ENCODE results near the gene FCER2.

FCER2 gene

GRCh38 chr19:7732045-7732444 is 30.1 kb upstream of the FCER2 start, which contains the start of gene CLEC4G:
TSS of gene CLEC4G (minus strand) at chr19:7732110. CDS start at chr19:7732102, 8 bp downstream.
- Histone ChIP-seq H3K27me3 (ENCODE audit: control insufficient read depth, insufficient read depth, low read length) (peaks cover 4% of the 10 kb centered on the region; the same call in 1 of the 2 replicates), H3K27ac (ENCODE audit: low read length) (no peak within 1 kb of the TSS), H3K4me3 (ENCODE audit: low read length) (no peak within 1 kb of the TSS; the same call in 1 of the 2 replicates), H3K36me3 (ENCODE audit: control insufficient read depth, insufficient read depth, low read length) (no peaks in the 10 kb centered on the region), H3K9me3 (ENCODE audit: control insufficient read depth, insufficient read depth, low read length) (no peaks in the 10 kb centered on the region), H3K4me1 (ENCODE audit: control insufficient read depth, insufficient read depth, low read length) (peaks cover 1% of the 10 kb centered on the region; the same call in 1 of the 2 replicates)
- WGBS (ENCODE audit: insufficient coverage, insufficient read length): no CpG with 5 or more reads among the region's 9 CpGs
- no peak for DNase-seq (ENCODE audit: low read depth, low spot score)

- no CpG with 5 or more reads among the region's 5 CpGs for WGBS (ENCODE audit: insufficient coverage, insufficient read length)
- Histone ChIP-seq H3K27ac (ENCODE audit: low read length) (no peak overlapping the region), H3K27me3 (ENCODE audit: control insufficient read depth, insufficient read depth, low read length) (peaks cover 4% of the 10 kb centered on the region; the same call in 1 of the 2 replicates), H3K9me3 (ENCODE audit: control insufficient read depth, insufficient read depth, low read length) (no peaks in the 10 kb centered on the region), H3K4me3 (ENCODE audit: low read length) (no peak overlapping the region), H3K4me1 (ENCODE audit: control insufficient read depth, insufficient read depth, low read length) (peaks cover 1% of the 10 kb centered on the region; the same call in 1 of the 2 replicates), H3K36me3 (ENCODE audit: control insufficient read depth, insufficient read depth, low read length) (no peaks in the 10 kb centered on the region)
- no peak for DNase-seq (ENCODE audit: low read depth, low spot score)
Measured at GRCh38 chr19:7731615-7732014, 29.7 kb upstream of the FCER2 start.

GRCh38 chr19:7731218-7731595 is 29.3 kb upstream of the FCER2 start:
- Histone ChIP-seq H3K36me3 (ENCODE audit: control insufficient read depth, insufficient read depth, low read length) (no peaks in the 10 kb centered on the region), H3K4me3 (ENCODE audit: low read length) (no peak overlapping the region), H3K27ac (ENCODE audit: low read length) (no peak overlapping the region), H3K4me1 (ENCODE audit: control insufficient read depth, insufficient read depth, low read length) (peaks cover 1% of the 10 kb centered on the region; the same call in 1 of the 2 replicates), H3K9me3 (ENCODE audit: control insufficient read depth, insufficient read depth, low read length) (no peaks in the 10 kb centered on the region), H3K27me3 (ENCODE audit: control insufficient read depth, insufficient read depth, low read length) (peaks cover 4% of the 10 kb centered on the region; the same call in 1 of the 2 replicates)
- no CpG with 5 or more reads among the region's 39 CpGs for WGBS (ENCODE audit: insufficient coverage, insufficient read length)
- DNase-seq (ENCODE audit: low read depth, low spot score): no peak

- Histone ChIP-seq H3K4me1 (ENCODE audit: control insufficient read depth, insufficient read depth, low read length) (peaks cover 1% of the 10 kb centered on the region; the same call in 1 of the 2 replicates), H3K27me3 (ENCODE audit: control insufficient read depth, insufficient read depth, low read length) (peaks cover 4% of the 10 kb centered on the region; the same call in 1 of the 2 replicates), H3K4me3 (ENCODE audit: low read length) (peak overlapping the region; percentile 14; the same call in 1 of the 2 replicates), H3K27ac (ENCODE audit: low read length) (no peak overlapping the region), H3K36me3 (ENCODE audit: control insufficient read depth, insufficient read depth, low read length) (no peaks in the 10 kb centered on the region), H3K9me3 (ENCODE audit: control insufficient read depth, insufficient read depth, low read length) (no peaks in the 10 kb centered on the region)
- no peak for DNase-seq (ENCODE audit: low read depth, low spot score)
- WGBS (ENCODE audit: insufficient coverage, insufficient read length): no CpG with 5 or more reads among the region's 78 CpGs
Measured at GRCh38 chr19:7730286-7731217, 28.6 kb upstream of the FCER2 start.

GRCh38 chr19:7729831-7730285 is 27.9 kb upstream of the FCER2 start:
- peaks cover 4% of the 10 kb centered on the region; the same call in 1 of the 2 replicates for H3K27me3 ChIP-seq (ENCODE audit: control insufficient read depth, insufficient read depth, low read length)
- DNase-seq (ENCODE audit: low read depth, low spot score): no peak
- no peaks in the 10 kb centered on the region for H3K36me3 ChIP-seq (ENCODE audit: control insufficient read depth, insufficient read depth, low read length)
- no peak overlapping the region for H3K27ac ChIP-seq (ENCODE audit: low read length)
- peak overlapping the region; percentile 14; the same call in 1 of the 2 replicates for H3K4me3 ChIP-seq (ENCODE audit: low read length)
- no CpG with 5 or more reads among the region's 34 CpGs for WGBS (ENCODE audit: insufficient coverage, insufficient read length)
- peaks cover 1% of the 10 kb centered on the region; the same call in 1 of the 2 replicates for H3K4me1 ChIP-seq (ENCODE audit: control insufficient read depth, insufficient read depth, low read length)
- no peaks in the 10 kb centered on the region for H3K9me3 ChIP-seq (ENCODE audit: control insufficient read depth, insufficient read depth, low read length)

- no peak for DNase-seq (ENCODE audit: low read depth, low spot score)
- no CpG with 5 or more reads among the region's 16 CpGs for whole genome bisulfite sequencing (ENCODE audit: insufficient coverage, insufficient read length)
- Histone ChIP-seq H3K27ac (ENCODE audit: low read length) (no peak overlapping the region), H3K27me3 (ENCODE audit: control insufficient read depth, insufficient read depth, low read length) (peaks cover 4% of the 10 kb centered on the region; the same call in 1 of the 2 replicates), H3K4me3 (ENCODE audit: low read length) (no peak overlapping the region), H3K36me3 (ENCODE audit: control insufficient read depth, insufficient read depth, low read length) (no peaks in the 10 kb centered on the region), H3K9me3 (ENCODE audit: control insufficient read depth, insufficient read depth, low read length) (no peaks in the 10 kb centered on the region), H3K4me1 (ENCODE audit: control insufficient read depth, insufficient read depth, low read length) (peaks cover 1% of the 10 kb centered on the region; the same call in 1 of the 2 replicates)
Measured at GRCh38 chr19:7729211-7729610, 27.3 kb upstream of the FCER2 start.

GRCh38 chr19:7725791-7726190 is 23.9 kb upstream of the FCER2 start:
- Histone ChIP-seq H3K27ac (ENCODE audit: low read length) (no peak overlapping the region), H3K9me3 (ENCODE audit: control insufficient read depth, insufficient read depth, low read length) (no peaks in the 10 kb centered on the region), H3K36me3 (ENCODE audit: control insufficient read depth, insufficient read depth, low read length) (no peaks in the 10 kb centered on the region), H3K4me3 (ENCODE audit: low read length) (no peak overlapping the region), H3K4me1 (ENCODE audit: control insufficient read depth, insufficient read depth, low read length) (peaks cover 1% of the 10 kb centered on the region; the same call in 1 of the 2 replicates), H3K27me3 (ENCODE audit: control insufficient read depth, insufficient read depth, low read length) (peaks cover 4% of the 10 kb centered on the region; the same call in 1 of the 2 replicates)
- no CpG with 5 or more reads among the region's 2 CpGs for WGBS (ENCODE audit: insufficient coverage, insufficient read length)
- no peak for DNase-seq (ENCODE audit: low read depth, low spot score)

GRCh38 chr19:7722231-7722651 is 20.3 kb upstream of the FCER2 start:
- Histone ChIP-seq H3K9me3 (ENCODE audit: control insufficient read depth, insufficient read depth, low read length) (no peaks in the 10 kb centered on the region), H3K4me1 (ENCODE audit: control insufficient read depth, insufficient read depth, low read length) (no peaks in the 10 kb centered on the region), H3K36me3 (ENCODE audit: control insufficient read depth, insufficient read depth, low read length) (no peaks in the 10 kb centered on the region), H3K27me3 (ENCODE audit: control insufficient read depth, insufficient read depth, low read length) (no peaks in the 10 kb centered on the region), H3K27ac (ENCODE audit: low read length) (no peak overlapping the region), H3K4me3 (ENCODE audit: low read length) (no peak overlapping the region)
- no peak for DNase-seq (ENCODE audit: low read depth, low spot score)
- no CpG with 5 or more reads among the region's 5 CpGs for WGBS (ENCODE audit: insufficient coverage, insufficient read length)

GRCh38 chr19:7720351-7720750 is 18.4 kb upstream of the FCER2 start:
- DNase-seq (ENCODE audit: low read depth, low spot score): no peak
- H3K4me1 ChIP-seq (ENCODE audit: control insufficient read depth, insufficient read depth, low read length): no peaks in the 10 kb centered on the region
- H3K27ac ChIP-seq (ENCODE audit: low read length): no peak overlapping the region
- H3K4me3 ChIP-seq (ENCODE audit: low read length): no peak overlapping the region
- H3K9me3 ChIP-seq (ENCODE audit: control insufficient read depth, insufficient read depth, low read length): no peaks in the 10 kb centered on the region
- H3K27me3 ChIP-seq (ENCODE audit: control insufficient read depth, insufficient read depth, low read length): no peaks in the 10 kb centered on the region
- no peaks in the 10 kb centered on the region for H3K36me3 ChIP-seq (ENCODE audit: control insufficient read depth, insufficient read depth, low read length)
- WGBS (ENCODE audit: insufficient coverage, insufficient read length): no CpG with 5 or more reads among the region's 6 CpGs

GRCh38 chr19:7718668-7719067 is 16.7 kb upstream of the FCER2 start:
- Histone ChIP-seq H3K27me3 (ENCODE audit: control insufficient read depth, insufficient read depth, low read length) (no peaks in the 10 kb centered on the region), H3K4me3 (ENCODE audit: low read length) (no peak overlapping the region), H3K27ac (ENCODE audit: low read length) (no peak overlapping the region), H3K4me1 (ENCODE audit: control insufficient read depth, insufficient read depth, low read length) (no peaks in the 10 kb centered on the region), H3K36me3 (ENCODE audit: control insufficient read depth, insufficient read depth, low read length) (no peaks in the 10 kb centered on the region), H3K9me3 (ENCODE audit: control insufficient read depth, insufficient read depth, low read length) (no peaks in the 10 kb centered on the region)
- WGBS (ENCODE audit: insufficient coverage, insufficient read length): no CpG with 5 or more reads among the region's 8 CpGs
- DNase-seq (ENCODE audit: low read depth, low spot score): no peak

Measured in iPS DF 6.9 (cell line).